Esophagus muscularis mucosa (tissue), 4 donors: Measurements from ENCODE around the gene HIVEP1. TPM values are rescaled to one million over a fixed set of nuclear protein-coding genes. Genes with fewer than 3 reads are reported as not detected.

Experiments
- DNase-seq: peaks from one replicate; pipeline ENCODE4 v3.0.0-alpha.2; 2017; ENCODE audit errors: extremely low spot score
- H3K27ac ChIP-seq, 4 donors: fragments of 200-600 bp; sonication (generic); replicated peaks in 1 of 4; 1 replicate in 3 of 4; 2 replicates in 1 of 4; pipeline ENCODE4 v1.5.1; 2016 to 2019; ENCODE audit warnings: mild to moderate bottlenecking in 1 of 4
- H3K27me3 ChIP-seq, 4 donors: fragments of 200-600 bp; sonication (generic); one replicate each; pipeline versions ENCODE4 v1.5.1 to v1.6.0; 2016 to 2019
- H3K36me3 ChIP-seq, 4 donors: fragments of 200-600 bp; sonication (generic); one replicate each; pipeline ENCODE4 v1.5.1; 2016 to 2019
- H3K4me1 ChIP-seq, 4 donors: fragments of 200-600 bp; sonication (generic); one replicate each; pipeline ENCODE4 v1.5.1; 2016 to 2019
- H3K4me3 ChIP-seq, 4 donors: fragments of 200-600 bp; sonication (generic); 1 replicate in 2 of 4; 2 replicates in 2 of 4; pipeline ENCODE4 v1.5.1; 2016 to 2019; ENCODE audit warnings: mild to moderate bottlenecking in 4 of 4, moderate library complexity in 1 of 4
- H3K9me3 ChIP-seq, 4 donors: fragments of 200-600 bp; sonication (generic); 1 replicate in 3 of 4; 2 replicates in 1 of 4; pipeline ENCODE4 v1.5.1; 2016 to 2019
- EP300 ChIP-seq: sonication (generic); formaldehyde crosslinking; IDR thresholded peaks from one replicate; pipeline ENCODE4 v1.6.1; 2017; ENCODE audit warnings: antibody characterized with exemption
- POLR2A ChIP-seq: fragments of 450-650 bp; IDR thresholded peaks from one replicate; pipeline ENCODE4 v1.6.1; 2017; ENCODE audit warnings: antibody characterized with exemption, moderate library complexity, mild to moderate bottlenecking, low read depth
- POLR2AphosphoS5 ChIP-seq, 2 donors: sonication (generic); formaldehyde crosslinking; IDR thresholded peaks; one replicate each; pipeline ENCODE4 v1.6.1; 2017; ENCODE audit warnings: antibody characterized with exemption in 2 of 2
- WGBS: methylation state at CpG from one replicate; pipeline ENCODE4 v1.1.5; 2018; 5-methylcytosine and 5-hydroxymethylcytosine counted together
- intact Hi-C: fragments of 100-400 bp; cut with DNase I; formaldehyde crosslinking; loops from one replicate; pipeline ENCODE4 v1.15.1; 2023
- total RNA-seq, 4 donors: library from RNA; depleted of rRNA; stranded (reverse); fragments of >200 nt; gene quantifications; one replicate each; pipeline versions ENCODE4 v1.1.0 to v1.2.1, GENCODE V29; 2016
- TF ChIP-seq, protein P1 (sequence below), 3 experiments: fragments of 200-600 bp in 2 of 3; fragments of 450-650 bp in 1 of 3; sonication (generic) in 2 of 3; IDR thresholded peaks; one replicate each; pipeline ENCODE4 v1.5.1; 2017 to 2019; ENCODE audit warnings: antibody characterized with exemption in 3 of 3, mild to moderate bottlenecking in 2 of 3, moderate library complexity in 1 of 3

The HIVEP1 gene
- total RNA-seq, 4 donors from 2014 or later, result 16.2 to 28.3 (median 25.1) TPM

- WGBS, result 95% methylated on average over 5 of the region's 5 CpGs
- no peaks in the 10 kb centered on the region for H3K36me3 ChIP-seq
- peaks cover 0 to 10% (median 7%) of the 10 kb centered on the region in 4 donors for H3K4me1 ChIP-seq
- H3K4me3 ChIP-seq, result no peak overlapping the region
- no peaks in the 10 kb centered on the region for H3K9me3 ChIP-seq
- intact Hi-C loops, result no loop called here
- H3K27me3 ChIP-seq, result no peaks in the 10 kb centered on the region
- TF ChIP-seq EP300 (no peak), POLR2A (no peak), POLR2AphosphoS5 (IDR thresholded peaks at IDR 0.05) (no peak)
- TF ChIP-seq, protein P1, sequence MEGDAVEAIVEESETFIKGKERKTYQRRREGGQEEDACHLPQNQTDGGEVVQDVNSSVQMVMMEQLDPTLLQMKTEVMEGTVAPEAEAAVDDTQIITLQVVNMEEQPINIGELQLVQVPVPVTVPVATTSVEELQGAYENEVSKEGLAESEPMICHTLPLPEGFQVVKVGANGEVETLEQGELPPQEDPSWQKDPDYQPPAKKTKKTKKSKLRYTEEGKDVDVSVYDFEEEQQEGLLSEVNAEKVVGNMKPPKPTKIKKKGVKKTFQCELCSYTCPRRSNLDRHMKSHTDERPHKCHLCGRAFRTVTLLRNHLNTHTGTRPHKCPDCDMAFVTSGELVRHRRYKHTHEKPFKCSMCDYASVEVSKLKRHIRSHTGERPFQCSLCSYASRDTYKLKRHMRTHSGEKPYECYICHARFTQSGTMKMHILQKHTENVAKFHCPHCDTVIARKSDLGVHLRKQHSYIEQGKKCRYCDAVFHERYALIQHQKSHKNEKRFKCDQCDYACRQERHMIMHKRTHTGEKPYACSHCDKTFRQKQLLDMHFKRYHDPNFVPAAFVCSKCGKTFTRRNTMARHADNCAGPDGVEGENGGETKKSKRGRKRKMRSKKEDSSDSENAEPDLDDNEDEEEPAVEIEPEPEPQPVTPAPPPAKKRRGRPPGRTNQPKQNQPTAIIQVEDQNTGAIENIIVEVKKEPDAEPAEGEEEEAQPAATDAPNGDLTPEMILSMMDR (IDR thresholded peaks at IDR 0.05), result no peak
- DNase-seq, result no peak
- no peak overlapping the region for H3K27ac ChIP-seq
These were observed 34.9 kb upstream of the HIVEP1 start for GRCh38 chr6:11977193-11977592.

DNA sequence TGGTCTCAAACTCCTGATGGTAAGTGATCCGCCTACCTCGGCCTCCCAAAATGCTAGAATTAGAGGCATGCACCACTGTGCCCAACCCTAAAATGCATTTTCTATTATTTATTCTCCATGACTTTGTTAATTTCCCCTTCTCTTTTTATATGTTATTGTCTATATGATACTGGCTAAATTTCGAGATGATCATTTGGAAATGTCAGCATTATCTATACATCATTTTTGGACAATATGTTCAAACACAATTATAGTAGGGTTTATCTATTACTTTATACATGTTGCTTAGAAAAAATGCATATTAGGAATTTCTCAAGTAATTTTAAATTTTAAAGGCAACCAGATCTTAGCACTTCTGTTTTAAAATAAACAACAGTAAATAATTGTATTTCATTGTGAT lies 34.4 kb upstream of the HIVEP1 start:
- intact Hi-C loops, result no loop called here
- DNase-seq, result no peak
- Histone ChIP-seq H3K36me3 (no peaks in the 10 kb centered on the region), H3K27me3 (no peaks in the 10 kb centered on the region), H3K27ac (no peak overlapping the region), H3K9me3 (no peaks in the 10 kb centered on the region), H3K4me3 (no peak overlapping the region), H3K4me1 (peaks cover 0 to 10% (median 7%) of the 10 kb centered on the region in 4 donors)
- WGBS, result 94% methylated on average over 3 of the region's 3 CpGs
- TF ChIP-seq POLR2AphosphoS5 (IDR thresholded peaks at IDR 0.05), result no peak
- TF ChIP-seq EP300, result no peak
- TF ChIP-seq, protein P1 (IDR thresholded peaks at IDR 0.05), result no peak
- TF ChIP-seq POLR2A, result no peak

GRCh38 chr6:11978169-11978987 lies 33.7 kb upstream of the HIVEP1 start:
- 72% methylated on average over 1 of the region's 1 CpG for WGBS

DNA sequence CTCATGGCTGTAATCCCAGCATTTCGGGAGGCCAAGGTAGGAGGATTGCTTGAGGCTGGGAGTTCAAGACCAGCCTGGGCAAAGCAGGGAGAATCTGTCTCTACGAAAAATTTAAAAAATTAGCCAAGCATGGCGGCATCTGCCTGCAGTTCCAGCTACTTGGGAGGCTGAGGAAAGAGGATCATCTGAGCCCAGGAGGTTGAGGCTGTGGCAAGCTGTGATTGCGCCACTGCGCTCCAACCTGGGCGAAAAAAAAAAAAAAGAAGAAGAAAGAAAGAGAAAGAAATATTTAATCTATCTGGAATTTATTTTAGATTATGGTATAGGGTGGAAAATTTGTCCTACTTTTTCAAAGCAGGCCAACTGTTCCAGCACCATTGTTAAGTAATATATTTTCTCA lies 32.2 kb upstream of the HIVEP1 start:
- intact Hi-C loops, result no loop called here
- 98% methylated on average over 6 of the region's 6 CpGs for WGBS
- TF ChIP-seq EP300 (no peak), POLR2A (no peak), POLR2AphosphoS5 (IDR thresholded peaks at IDR 0.05) (no peak)
- TF ChIP-seq, protein P1 (IDR thresholded peaks at IDR 0.05), result no peak
- H3K27me3 ChIP-seq, result no peaks in the 10 kb centered on the region
- no peak overlapping the region for H3K27ac ChIP-seq
- no peak overlapping the region for H3K4me3 ChIP-seq
- no peaks in the 10 kb centered on the region for H3K4me1 ChIP-seq
- no peak for DNase-seq
- no peaks in the 10 kb centered on the region for H3K36me3 ChIP-seq
- no peaks in the 10 kb centered on the region for H3K9me3 ChIP-seq

More at GRCh38 chr6:11978169-11978987, 33.7 kb upstream of the HIVEP1 start:
- Histone ChIP-seq H3K36me3 (no peaks in the 10 kb centered on the region), H3K27ac (no peak overlapping the region), H3K4me3 (no peak overlapping the region), H3K9me3 (no peaks in the 10 kb centered on the region), H3K27me3 (no peaks in the 10 kb centered on the region), H3K4me1 (peaks cover 0 to 10% (median 7%) of the 10 kb centered on the region in 4 donors)
- TF ChIP-seq POLR2A, result no peak
- TF ChIP-seq, protein P1 (IDR thresholded peaks at IDR 0.05), result no peak
- TF ChIP-seq POLR2AphosphoS5 (IDR thresholded peaks at IDR 0.05), result no peak
- TF ChIP-seq EP300, result no peak
- no peak for DNase-seq
- intact Hi-C loops, result no loop called here

GRCh38 chr6:11983306-11983705 lies 28.8 kb upstream of the HIVEP1 start:
- H3K4me3 ChIP-seq, result no peak overlapping the region
- H3K9me3 ChIP-seq, result no peaks in the 10 kb centered on the region
- no peaks in the 10 kb centered on the region for H3K36me3 ChIP-seq
- intact Hi-C loops, result no loop called here
- TF ChIP-seq POLR2AphosphoS5 (IDR thresholded peaks at IDR 0.05) (no peak), POLR2A (no peak), EP300 (no peak)
- TF ChIP-seq, protein P1 (IDR thresholded peaks at IDR 0.05), result no peak
- H3K27ac ChIP-seq, result no peak overlapping the region
- 96% methylated on average over 5 of the region's 5 CpGs for WGBS
- H3K4me1 ChIP-seq, result no peaks in the 10 kb centered on the region
- no peak for DNase-seq
- H3K27me3 ChIP-seq, result no peaks in the 10 kb centered on the region
